OCI-M1 (cell line): ENCODE data around the gene LIME1.
"Not testable (repeated sequence)": the region's sequence is repeated elsewhere in the genome, so short reads cannot be mapped to it uniquely, and the experiment has no call there.

Experiments used
- DNase-seq: peaks from one replicate; lab custom pipeline; 2025; lab: John Stamatoyannopoulos, UW

LIME1 gene

DNA sequence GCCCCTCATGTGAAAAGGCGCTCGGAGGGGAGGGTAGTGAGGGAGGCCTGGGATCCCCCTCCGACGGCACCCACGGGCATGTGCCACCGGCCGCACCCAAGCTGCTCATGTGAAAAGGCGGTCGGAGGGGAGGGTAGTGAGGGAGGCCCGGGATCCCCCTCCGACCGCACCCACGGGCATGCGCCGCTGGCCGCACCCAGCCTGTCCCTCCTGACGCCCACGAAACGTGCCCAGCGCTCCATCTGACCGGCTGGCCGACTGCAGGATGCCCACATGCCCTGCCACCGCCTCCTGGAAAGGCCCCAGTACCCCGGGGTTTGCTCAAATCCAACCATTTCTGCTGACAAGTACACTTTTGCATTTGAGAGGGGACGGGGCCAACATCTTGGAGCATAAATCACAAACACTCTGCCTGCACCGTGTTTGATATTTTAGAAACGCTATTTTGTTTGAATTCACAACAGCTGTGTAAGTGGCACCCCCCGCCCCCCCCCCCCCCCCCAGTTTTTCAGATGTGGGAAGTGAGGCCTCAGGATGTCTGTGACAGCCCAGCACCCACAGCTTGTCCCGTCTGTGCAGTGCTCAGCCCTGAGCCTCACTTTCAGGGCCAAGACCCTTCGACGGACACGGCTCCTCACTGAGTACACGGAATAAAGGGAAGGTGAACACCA lies 37.2 kb downstream of the LIME1 start:
- no peak for DNase-seq

DNA sequence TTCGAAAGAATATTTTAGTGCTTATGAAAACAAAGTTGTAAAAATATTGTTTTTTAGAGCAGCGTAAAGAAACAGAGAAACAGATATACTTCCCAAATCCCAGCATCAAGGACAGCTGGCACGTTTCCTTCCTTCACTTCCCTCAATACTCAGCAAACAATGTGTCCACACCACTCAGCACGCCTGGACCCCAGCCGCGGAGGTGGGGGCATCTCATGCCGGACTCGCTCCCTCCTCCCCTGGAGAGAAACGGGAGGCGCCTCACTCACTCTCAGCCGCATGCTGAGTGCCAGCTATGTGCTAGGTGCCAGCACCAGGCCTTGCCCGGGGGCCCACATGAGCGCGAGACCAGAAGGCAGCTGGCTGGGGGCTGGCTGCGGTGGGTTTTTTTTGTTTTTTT lies 37.8 kb downstream of the LIME1 start:
- DNase-seq, result no peak

DNA sequence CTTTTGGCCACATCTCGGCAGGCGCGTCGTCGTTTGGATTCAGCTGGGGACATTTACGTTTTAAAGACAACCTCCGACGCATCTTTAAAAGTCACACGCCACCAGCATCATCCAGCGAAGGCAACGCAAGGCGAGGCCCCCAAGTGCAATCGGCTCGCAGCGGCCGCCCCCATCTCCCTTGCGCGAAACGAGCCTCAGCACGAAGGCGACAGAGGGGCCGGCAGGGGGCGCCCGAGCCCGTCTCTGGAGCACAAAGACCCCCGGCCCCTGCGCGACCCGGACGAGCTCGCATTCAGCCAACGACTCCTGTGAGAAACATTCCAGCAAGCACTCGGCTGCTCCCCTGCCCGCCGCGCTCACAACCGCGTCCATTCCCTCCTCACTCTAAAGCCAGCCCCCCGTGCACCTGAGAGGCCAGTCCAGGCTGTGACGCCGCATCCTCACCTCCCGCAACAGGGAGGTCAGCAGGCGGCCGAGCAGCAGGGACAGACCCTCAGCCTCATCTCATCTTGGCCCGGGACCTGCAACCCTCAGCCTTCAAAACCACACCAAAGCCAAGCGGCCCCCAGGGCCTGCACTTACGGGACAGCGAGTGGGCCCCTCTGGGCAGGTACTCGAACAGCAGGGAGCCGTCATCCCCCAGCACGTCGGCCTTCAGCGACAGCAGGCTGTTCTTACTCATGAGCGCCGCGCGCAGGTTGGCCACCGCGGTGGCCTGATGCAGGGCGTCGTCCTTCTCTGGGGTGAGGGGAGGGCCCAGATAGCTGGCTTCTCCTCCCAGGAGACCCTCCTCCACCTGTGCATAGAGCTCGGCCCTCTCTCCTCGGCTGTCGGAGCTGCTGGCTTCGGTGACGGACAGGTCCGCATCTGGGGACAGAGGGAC lies 38.9 kb downstream of the LIME1 start:
- no peak for DNase-seq

DNA sequence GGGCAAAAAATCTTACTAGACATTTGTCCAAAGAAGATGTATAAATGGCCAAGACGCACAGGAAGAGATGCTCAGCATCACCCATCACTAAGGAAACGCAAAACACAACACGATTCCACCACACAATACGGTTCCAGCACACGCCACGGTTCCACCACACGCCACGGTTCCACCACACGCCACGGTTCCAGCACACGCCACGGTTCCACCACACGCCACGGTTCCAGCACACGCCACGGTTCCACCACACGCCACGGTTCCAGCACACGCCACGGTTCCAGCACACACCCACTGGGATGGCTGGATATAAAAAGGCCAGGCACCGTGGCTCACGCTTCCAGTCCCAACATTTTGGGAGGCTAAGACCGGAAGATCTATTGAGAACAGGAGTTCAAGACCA lies 40.4 kb downstream of the LIME1 start:
- not testable (repeated sequence) for DNase-seq

DNA sequence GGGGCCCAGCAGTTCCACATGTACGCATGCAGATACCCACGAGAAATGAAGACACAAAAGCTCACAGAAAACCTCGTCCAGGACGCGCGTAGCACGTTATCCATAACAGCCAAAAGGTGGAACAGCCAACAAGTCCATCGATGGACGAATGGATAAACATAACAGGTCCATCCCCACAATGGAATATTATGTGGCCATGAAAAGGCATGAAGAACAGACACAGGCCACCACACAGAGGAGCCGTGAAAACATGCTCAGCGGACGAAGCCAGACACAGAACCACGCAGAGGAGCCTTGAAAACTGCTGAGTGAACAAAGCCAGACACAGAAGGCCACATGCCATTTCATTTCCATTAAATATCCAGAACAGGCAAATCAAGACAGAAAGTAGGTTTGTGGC lies 41.1 kb downstream of the LIME1 start:
- DNase-seq, result no peak

DNA sequence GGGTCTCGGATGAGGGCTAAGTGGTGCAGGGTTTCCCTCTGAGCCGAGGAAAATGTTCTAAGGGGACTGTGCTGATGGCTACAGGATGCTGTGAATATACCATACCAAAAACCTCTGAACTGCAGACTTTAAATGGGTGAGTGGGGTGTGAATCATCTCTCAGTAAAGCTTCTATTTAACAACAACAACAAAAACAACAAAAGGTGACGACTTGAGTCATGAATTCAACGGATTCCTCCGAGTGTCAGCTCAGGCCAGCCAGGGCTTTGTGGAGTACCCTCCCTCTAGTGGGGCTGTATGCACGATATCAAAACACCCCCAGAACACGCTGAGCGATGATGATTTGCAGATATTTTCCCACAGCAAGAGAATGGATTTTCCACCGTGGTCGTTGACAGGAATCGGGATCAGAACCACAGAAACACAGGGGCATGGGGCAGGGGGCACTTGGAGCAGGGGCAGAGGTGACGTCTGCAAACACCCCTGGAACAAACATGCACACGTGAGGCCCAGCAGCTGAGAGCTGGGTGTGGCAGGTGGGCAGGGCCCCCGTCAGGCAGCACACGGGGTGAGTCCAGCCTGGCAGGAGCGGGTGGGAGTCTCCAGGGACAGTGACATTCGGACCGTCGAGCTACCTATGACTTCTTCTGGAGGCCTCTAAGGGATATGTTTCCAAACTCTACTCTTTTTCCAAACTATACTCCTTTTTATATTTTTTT lies 41.7 kb downstream of the LIME1 start:
- DNase-seq, result no peak

DNA sequence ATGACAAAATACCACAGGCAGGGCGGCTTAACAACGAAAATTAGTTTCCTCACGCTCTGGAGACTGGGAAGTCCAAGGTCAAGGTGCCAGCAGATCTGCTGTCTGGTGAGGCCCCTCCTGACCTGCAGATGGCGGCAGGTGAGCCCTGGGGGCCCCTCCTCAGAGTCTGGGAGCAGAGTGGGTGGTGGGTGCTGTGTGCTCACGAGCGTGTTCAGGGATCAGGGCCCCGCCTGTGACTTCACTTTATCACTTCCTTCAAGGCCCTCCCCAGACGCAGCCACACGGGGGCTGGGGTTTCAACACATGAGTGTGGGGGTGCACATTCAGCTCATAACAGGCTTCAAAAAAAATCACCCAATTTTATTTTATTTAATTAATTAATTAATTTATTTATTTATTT lies 42.4 kb downstream of the LIME1 start:
- DNase-seq, result no peak

DNA sequence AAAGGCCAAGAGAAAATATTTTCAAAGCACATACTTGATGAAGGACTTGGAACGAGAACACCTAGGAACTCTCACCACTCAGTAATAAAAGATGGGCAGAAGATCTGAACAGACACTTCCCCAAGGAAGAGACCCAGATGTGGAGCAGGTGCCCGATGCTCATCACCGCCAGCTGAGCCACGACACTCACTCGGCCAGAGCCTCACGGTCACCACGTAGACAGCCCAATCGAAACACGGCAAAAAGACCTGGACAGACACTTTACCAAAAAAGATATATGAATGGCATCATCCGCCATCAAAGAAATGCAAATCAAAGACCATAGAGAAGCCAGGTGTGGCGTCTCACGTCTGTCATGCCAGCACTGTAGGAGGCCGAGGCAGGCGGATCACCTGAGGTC lies 44.7 kb downstream of the LIME1 start:
- DNase-seq, result no peak

DNA sequence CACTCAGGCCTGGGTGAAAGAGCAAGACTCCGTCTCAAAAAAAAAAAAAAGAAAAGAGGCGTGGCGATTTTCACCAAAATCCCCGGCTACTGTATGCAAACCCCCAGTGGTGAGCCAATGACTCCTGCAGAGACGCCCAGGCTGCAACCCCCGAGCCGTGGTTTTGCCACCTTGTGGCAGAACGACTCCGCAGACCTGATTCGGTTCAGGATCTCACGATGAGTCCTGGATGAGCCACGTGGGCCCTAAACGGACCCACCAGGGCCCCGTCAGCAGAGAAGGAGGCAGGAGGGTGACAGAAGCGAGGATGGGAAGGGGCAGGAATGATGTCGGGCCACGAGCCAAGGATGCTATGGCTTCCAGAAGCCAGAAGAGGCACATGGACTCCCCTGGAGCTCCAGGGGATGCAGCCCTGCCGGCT lies 45.6 kb downstream of the LIME1 start:
- DNase-seq, result no peak

DNA sequence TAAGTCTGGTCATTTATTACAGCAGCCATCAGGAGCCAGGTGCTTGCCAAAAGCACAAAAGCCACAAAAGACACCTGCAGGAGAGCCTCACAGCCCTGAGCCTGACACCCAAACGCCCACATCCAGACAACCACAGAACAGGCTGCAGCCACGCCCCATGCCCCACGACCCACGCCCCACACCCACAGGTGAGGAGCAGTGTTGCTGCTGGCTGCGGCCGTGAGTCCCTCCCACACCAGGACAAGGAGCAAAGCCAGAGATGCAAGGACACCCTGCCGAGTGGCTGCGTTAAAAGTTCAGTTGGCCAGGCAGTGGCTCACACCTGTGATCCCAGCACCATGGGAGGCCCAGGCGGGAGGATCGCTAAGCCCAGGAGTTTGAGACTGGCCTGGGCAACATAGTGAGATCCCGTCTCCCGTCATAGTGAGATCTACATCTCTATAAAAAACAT lies 46.1 kb downstream of the LIME1 start:
- DNase-seq, result no peak

DNA sequence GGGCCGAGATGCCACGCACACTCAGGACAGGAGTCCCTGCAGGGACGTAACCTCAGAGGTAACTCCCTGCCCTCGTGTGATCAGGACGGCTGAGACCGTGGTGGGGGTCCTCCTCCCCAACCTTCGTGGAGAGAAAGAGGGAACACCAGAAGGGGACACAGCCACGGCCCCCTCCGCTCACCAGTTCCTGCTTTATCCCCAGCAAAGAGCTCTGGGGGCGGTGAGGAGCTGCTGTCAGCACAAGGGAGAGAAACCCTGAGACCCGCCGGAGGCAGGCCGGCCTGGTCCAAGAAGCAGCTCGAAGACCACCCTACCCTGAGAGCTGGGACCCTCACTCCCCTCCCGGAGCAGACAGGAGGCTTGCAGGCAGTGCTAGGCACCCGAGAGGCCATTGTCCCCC lies 47.5 kb downstream of the LIME1 start:
- DNase-seq, result no peak

DNA sequence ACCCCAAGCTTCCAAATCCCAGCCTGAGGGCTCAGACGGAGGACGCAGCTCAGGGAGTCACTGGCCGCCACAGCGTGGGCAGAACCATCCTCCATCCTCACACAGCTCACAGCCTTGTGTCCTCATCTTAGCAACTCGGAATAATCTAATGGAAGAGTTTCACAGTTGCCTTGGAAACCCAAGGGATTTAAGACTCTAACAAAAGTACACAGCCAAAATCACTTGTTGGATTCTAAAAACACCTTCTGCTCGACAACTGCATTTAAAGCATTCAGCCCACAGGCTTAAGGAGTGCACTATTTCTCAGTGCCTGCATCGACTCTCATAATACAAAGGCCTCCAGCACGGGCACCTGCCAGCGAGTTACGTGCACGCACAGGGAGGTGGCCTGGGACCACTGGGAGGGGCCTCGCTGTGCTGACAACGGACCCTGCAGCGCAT lies 49.2 kb downstream of the LIME1 start:
- no peak for DNase-seq

DNA sequence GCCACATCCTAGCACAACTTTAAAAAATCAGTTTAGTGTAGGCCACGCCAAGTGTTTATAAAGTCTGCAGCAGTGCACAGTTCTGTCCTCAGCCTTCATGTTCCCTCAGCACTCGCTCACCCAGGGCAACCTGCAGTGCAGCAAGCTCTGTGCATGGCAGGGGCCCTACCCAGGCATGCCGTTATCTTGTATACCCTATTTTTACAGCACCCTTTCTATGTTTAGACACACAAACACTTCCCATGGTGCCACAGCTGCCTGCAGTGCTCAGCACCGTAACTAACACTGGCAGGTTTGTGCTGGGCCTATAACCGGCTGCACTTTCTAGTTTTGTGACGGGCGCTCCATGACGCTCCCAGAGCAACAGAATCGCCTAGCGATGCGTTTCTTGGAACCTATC lies 50.8 kb downstream of the LIME1 start:
- no peak for DNase-seq

DNA sequence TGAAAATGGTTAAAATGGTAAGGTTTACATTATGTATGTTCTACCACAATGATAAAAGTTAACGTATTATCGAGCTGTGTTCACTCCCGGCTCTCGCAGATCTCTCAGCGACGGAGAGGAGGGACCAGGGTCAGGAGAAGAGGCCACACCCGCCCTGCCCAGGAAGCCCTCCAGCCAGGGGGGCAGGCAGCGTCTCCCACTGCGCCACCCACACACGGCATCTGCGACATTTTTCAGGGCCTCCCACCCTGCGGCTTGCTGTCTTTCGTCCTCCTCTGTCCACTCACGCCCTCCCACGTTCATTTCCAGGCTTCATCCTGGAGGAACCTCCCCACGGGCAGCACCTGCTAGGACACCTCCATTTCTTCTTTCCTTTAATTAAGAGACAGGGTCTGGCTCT lies 51.3 kb downstream of the LIME1 start:
- DNase-seq, result no peak
